HepG2 (cell line): Measurements from ENCODE around the gene NEAT1. TPM values are rescaled to one million over a fixed set of nuclear protein-coding genes. Genes with fewer than 3 reads are reported as not detected.

ENCODE experiments used
- AGO1 ChIP-seq: fragments of 200-400 bp; formaldehyde crosslinking; IDR thresholded peaks from 2 replicates; pipeline ENCODE4 v1.6.1; 2017; ENCODE audit warnings: mild to moderate bottlenecking, low read depth, low read length, moderate library complexity; ENCODE audit not compliant: poor library complexity, severe bottlenecking
- ASH2L ChIP-seq: fragments of 300-600, 200-600 bp; sonication (generic); IDR thresholded peaks from 2 replicates; pipeline ENCODE4 v1.7.0; 2017; ENCODE audit warnings: low read depth, mild to moderate bottlenecking, moderate library complexity, mixed read lengths, low read length; ENCODE audit not compliant: insufficient read length
- CCDC6 ChIP-seq: sonication (generic); formaldehyde crosslinking; IDR thresholded peaks from 2 replicates; pipeline ENCODE4 v1.8.1; 2022; ENCODE audit warnings: mild to moderate bottlenecking, missing genetic modification reagents, moderate library complexity
- HHEX ChIP-seq: IDR thresholded peaks from 2 replicates; pipeline ENCODE4 v1.6.1; 2016; ENCODE audit warnings: control low read depth
- PHF5A ChIP-seq: IDR thresholded peaks from one replicate; pipeline ENCODE4 v1.6.1; 2018; ENCODE audit warnings: low read depth, missing genetic modification reagents; ENCODE audit not compliant: unreplicated experiment
- SATB2 ChIP-seq: sonication (generic); formaldehyde crosslinking; IDR thresholded peaks from 2 replicates; pipeline ENCODE4 v1.5.0; 2020; ENCODE audit warnings: missing genetic modification reagents
- SMYD3 ChIP-seq: sonication (generic); formaldehyde crosslinking; IDR thresholded peaks from 2 replicates; pipeline ENCODE4 v1.8.1; 2023; ENCODE audit warnings: mild to moderate bottlenecking, missing genetic modification reagents
- TAF1 ChIP-seq: sonication (generic); formaldehyde crosslinking; IDR thresholded peaks from 2 replicates; pipeline ENCODE4 v1.4.0; 2020; ENCODE audit warnings: missing genetic modification reagents
- TAF15 ChIP-seq: fragments of 200-400 bp; formaldehyde crosslinking; IDR thresholded peaks from one replicate; pipeline ENCODE4 v1.6.1; 2018; ENCODE audit warnings: mild to moderate bottlenecking, low read depth, low read length; ENCODE audit not compliant: poor library complexity, severe bottlenecking
- TSC22D2 ChIP-seq: sonication (generic); formaldehyde crosslinking; IDR thresholded peaks from 2 replicates; pipeline ENCODE4 v1.5.1; 2020; ENCODE audit warnings: missing genetic modification reagents, mild to moderate bottlenecking, borderline replicate concordance
- ZBTB7A ChIP-seq: sonication (generic); formaldehyde crosslinking; IDR thresholded peaks from 2 replicates; pipeline ENCODE4 v1.8.0; 2022; ENCODE audit warnings: mild to moderate bottlenecking, missing genetic modification reagents
- ZNF441 ChIP-seq: sonication (generic); formaldehyde crosslinking; IDR thresholded peaks from 2 replicates; pipeline ENCODE4 v1.7.0; 2021; ENCODE audit warnings: missing genetic modification reagents, borderline replicate concordance
- ZNF790 ChIP-seq: sonication (generic); formaldehyde crosslinking; IDR thresholded peaks from 2 replicates; pipeline ENCODE4 v1.8.0; 2022; ENCODE audit warnings: missing genetic modification reagents, mild to moderate bottlenecking, borderline replicate concordance
- polyA plus RNA-seq, 8 experiments: library from polyadenylated mRNA; depleted of rRNA in 3 of 8; stranded (reverse) in 7 of 8; unstranded in 1 of 8; fragments of >200 nt; fragmentation: Illumina TruSeq in 4 of 8; extraction: Trizol in 4 of 8; gene quantifications; 2 replicates each; pipeline versions ENCODE4 v1.2.1 to v1.2.3, GENCODE V29; 2011 to 2016; ENCODE audit warnings: low read depth in 4 of 8, missing spikeins in 1 of 8, mixed read lengths in 1 of 8; ENCODE audit not compliant: insufficient read depth in 1 of 8
- total RNA-seq, 5 experiments: library from RNA; depleted of rRNA; stranded (reverse); fragments of >200 nt; fragmentation: Illumina TruSeq; extraction: Trizol; gene quantifications; 2 replicates each; pipeline ENCODE4 v1.2.3, GENCODE V29; 2016; ENCODE audit warnings: low read depth in 1 of 5
- TF ChIP-seq, protein P1 (sequence below): sonication (generic); formaldehyde crosslinking; IDR thresholded peaks from 2 replicates; pipeline ENCODE4 v1.5.0; 2020; ENCODE audit warnings: missing genetic modification reagents
- TF ChIP-seq, protein P2 (sequence below): sonication (generic); formaldehyde crosslinking; IDR thresholded peaks from 2 replicates; pipeline ENCODE4 v1.4.0; 2020; ENCODE audit warnings: missing genetic modification reagents, borderline replicate concordance
- TF ChIP-seq, protein P3 (sequence below): sonication (generic); formaldehyde crosslinking; IDR thresholded peaks from 2 replicates; pipeline ENCODE4 v1.5.0; 2020; ENCODE audit warnings: missing genetic modification reagents
- TF ChIP-seq, protein P4 (sequence below): sonication (generic); formaldehyde crosslinking; IDR thresholded peaks from 2 replicates; pipeline ENCODE4 v1.5.1; 2020; ENCODE audit warnings: mild to moderate bottlenecking, missing genetic modification reagents, moderate library complexity

The NEAT1 gene
- total and polyA plus RNA-seq, 2 of the 13 experiments (the other 11 are each of a cell fraction or from before 2014, with no cell fraction given): 20.5 to 41.2 TPM

DNA sequence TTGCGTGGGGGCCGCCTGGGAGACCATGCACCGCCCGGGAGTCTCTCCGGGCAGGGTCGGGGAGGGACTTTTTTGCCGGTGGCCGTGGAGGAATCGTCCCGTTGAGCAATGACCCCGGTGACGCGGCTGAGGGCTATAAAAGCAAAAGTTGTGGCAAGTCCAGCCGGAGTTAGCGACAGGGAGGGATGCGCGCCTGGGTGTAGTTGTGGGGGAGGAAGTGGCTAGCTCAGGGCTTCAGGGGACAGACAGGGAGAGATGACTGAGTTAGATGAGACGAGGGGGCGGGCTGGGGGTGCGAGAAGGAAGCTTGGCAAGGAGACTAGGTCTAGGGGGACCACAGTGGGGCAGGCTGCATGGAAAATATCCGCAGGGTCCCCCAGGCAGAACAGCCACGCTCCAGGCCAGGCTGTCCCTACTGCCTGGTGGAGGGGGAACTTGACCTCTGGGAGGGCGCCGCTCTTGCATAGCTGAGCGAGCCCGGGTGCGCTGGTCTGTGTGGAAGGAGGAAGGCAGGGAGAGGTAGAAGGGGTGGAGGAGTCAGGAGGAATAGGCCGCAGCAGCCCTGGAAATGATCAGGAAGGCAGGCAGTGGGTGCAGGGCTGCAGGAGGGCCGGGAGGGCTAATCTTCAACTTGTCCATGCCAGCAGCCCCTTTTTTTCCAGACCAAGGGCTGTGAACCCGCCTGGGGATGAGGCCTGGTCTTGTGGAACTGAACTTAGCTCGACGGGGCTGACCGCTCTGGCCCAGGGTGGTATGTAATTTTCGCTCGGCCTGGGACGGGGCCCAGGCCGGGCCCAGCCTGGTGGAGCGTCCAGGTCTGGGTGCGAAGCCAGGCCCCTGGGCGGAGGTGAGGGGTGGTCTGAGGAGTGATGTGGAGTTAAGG, at the start of gene NEAT1 (continued):
- TF ChIP-seq TSC22D2 (CRISPR knock-in tag) (peak; percentile 87; the same call in 1 of the 2 replicates), SMYD3 (CRISPR knock-in tag) (no peak), AGO1 (peak; percentile 64), SATB2 (CRISPR knock-in tag) (peak; percentile 85), PHF5A (CRISPR knock-in tag) (peak; percentile 16), CCDC6 (CRISPR knock-in tag) (peak; percentile 69; the same call in 1 of the 2 replicates), ZBTB7A (CRISPR knock-in tag) (peak; percentile 67), TAF1 (CRISPR knock-in tag) (peak; percentile 90), TAF15 (peak; percentile 99), HHEX (CRISPR knock-in tag) (peak; percentile 31; the same call in 1 of the 2 replicates), ZNF790 (CRISPR knock-in tag) (no peak), ASH2L (no peak), ZNF441 (CRISPR knock-in tag) (peak; percentile 67; the same call in 1 of the 2 replicates)
- TF ChIP-seq, protein P1, sequence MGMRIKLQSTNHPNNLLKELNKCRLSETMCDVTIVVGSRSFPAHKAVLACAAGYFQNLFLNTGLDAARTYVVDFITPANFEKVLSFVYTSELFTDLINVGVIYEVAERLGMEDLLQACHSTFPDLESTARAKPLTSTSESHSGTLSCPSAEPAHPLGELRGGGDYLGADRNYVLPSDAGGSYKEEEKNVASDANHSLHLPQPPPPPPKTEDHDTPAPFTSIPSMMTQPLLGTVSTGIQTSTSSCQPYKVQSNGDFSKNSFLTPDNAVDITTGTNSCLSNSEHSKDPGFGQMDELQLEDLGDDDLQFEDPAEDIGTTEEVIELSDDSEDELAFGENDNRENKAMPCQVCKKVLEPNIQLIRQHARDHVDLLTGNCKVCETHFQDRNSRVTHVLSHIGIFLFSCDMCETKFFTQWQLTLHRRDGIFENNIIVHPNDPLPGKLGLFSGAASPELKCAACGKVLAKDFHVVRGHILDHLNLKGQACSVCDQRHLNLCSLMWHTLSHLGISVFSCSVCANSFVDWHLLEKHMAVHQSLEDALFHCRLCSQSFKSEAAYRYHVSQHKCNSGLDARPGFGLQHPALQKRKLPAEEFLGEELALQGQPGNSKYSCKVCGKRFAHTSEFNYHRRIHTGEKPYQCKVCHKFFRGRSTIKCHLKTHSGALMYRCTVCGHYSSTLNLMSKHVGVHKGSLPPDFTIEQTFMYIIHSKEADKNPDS (CRISPR knock-in tag): no peak
- TF ChIP-seq, protein P2, sequence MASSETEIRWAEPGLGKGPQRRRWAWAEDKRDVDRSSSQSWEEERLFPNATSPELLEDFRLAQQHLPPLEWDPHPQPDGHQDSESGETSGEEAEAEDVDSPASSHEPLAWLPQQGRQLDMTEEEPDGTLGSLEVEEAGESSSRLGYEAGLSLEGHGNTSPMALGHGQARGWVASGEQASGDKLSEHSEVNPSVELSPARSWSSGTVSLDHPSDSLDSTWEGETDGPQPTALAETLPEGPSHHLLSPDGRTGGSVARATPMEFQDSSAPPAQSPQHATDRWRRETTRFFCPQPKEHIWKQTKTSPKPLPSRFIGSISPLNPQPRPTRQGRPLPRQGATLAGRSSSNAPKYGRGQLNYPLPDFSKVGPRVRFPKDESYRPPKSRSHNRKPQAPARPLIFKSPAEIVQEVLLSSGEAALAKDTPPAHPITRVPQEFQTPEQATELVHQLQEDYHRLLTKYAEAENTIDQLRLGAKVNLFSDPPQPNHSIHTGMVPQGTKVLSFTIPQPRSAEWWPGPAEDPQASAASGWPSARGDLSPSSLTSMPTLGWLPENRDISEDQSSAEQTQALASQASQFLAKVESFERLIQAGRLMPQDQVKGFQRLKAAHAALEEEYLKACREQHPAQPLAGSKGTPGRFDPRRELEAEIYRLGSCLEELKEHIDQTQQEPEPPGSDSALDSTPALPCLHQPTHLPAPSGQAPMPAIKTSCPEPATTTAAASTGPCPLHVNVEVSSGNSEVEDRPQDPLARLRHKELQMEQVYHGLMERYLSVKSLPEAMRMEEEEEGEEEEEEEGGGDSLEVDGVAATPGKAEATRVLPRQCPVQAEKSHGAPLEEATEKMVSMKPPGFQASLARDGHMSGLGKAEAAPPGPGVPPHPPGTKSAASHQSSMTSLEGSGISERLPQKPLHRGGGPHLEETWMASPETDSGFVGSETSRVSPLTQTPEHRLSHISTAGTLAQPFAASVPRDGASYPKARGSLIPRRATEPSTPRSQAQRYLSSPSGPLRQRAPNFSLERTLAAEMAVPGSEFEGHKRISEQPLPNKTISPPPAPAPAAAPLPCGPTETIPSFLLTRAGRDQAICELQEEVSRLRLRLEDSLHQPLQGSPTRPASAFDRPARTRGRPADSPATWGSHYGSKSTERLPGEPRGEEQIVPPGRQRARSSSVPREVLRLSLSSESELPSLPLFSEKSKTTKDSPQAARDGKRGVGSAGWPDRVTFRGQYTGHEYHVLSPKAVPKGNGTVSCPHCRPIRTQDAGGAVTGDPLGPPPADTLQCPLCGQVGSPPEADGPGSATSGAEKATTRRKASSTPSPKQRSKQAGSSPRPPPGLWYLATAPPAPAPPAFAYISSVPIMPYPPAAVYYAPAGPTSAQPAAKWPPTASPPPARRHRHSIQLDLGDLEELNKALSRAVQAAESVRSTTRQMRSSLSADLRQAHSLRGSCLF (CRISPR knock-in tag): 0 out of 2 replicates have a peak, but pooled peaks have one; percentile 54
- TF ChIP-seq, protein P3, sequence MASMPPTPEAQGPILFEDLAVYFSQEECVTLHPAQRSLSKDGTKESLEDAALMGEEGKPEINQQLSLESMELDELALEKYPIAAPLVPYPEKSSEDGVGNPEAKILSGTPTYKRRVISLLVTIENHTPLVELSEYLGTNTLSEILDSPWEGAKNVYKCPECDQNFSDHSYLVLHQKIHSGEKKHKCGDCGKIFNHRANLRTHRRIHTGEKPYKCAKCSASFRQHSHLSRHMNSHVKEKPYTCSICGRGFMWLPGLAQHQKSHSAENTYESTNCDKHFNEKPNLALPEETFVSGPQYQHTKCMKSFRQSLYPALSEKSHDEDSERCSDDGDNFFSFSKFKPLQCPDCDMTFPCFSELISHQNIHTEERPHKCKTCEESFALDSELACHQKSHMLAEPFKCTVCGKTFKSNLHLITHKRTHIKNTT: no peak; the same call in 1 of the 2 replicates
- TF ChIP-seq, protein P4, sequence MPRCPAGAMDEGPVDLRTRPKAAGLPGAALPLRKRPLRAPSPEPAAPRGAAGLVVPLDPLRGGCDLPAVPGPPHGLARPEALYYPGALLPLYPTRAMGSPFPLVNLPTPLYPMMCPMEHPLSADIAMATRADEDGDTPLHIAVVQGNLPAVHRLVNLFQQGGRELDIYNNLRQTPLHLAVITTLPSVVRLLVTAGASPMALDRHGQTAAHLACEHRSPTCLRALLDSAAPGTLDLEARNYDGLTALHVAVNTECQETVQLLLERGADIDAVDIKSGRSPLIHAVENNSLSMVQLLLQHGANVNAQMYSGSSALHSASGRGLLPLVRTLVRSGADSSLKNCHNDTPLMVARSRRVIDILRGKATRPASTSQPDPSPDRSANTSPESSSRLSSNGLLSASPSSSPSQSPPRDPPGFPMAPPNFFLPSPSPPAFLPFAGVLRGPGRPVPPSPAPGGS: peak; percentile 41; the same call in 1 of the 2 replicates
